ENCODE measurements around the gene PLLP.

PLLP gene

GRCh38 chr16:57260294-57260929 lies 24.1 kb downstream of the PLLP start:
- peaks cover 45% of the 10 kb centered on the region for H3K36me3 ChIP-seq (ENCODE audit: low read depth)
- H3K27ac ChIP-seq (ENCODE audit: poor library complexity, severe bottlenecking): peak overlapping the region; percentile 83
- DNase-seq (ENCODE audit: low spot score): peak; percentile 68
- peaks cover 43% of the 10 kb centered on the region for H3K4me1 ChIP-seq (ENCODE audit: insufficient read depth, poor library complexity, severe bottlenecking)
- ATAC-seq (ENCODE audit: low read depth): peak; percentile 64
- TF ChIP-seq CTCF (IDR thresholded peaks at IDR 0.05; ENCODE audit: poor library complexity, severe bottlenecking): no peak
- H3K9me3 ChIP-seq (ENCODE audit: severe bottlenecking): no peaks in the 10 kb centered on the region
- no peak overlapping the region for H3K4me3 ChIP-seq (ENCODE audit: severe bottlenecking)
- no peaks in the 10 kb centered on the region for H3K27me3 ChIP-seq (ENCODE audit: insufficient read depth, poor library complexity, severe bottlenecking)

DNA sequence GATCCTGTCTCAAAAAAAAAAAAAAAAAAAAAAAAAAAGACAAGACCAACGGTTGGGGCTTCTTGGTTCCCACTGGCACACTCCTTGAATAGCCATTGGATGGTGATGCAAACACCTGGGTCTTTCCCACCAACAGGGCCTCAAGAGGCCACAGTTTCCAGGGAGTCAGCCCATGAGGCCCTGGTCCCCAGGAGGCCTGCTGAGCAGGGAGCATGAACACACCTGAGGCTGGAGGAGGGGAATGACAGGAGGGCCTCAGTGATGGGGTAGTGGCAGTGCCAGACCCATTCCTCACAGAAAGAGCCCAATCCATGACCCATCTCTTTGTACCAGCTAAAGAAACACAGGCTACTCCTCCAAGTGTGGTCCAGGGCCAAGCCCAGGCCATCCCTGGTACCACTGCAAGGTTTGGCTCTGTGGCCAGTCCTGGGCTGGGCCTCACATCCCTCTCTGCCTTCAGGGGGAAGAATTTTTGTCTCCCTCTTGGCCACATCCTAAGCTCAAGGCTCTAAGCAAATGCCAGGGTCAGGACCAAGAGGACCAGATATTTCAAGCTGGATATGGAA lies 25.5 kb downstream of the PLLP start:
- ATAC-seq (ENCODE audit: low read depth): no peak
- H3K27ac ChIP-seq (ENCODE audit: poor library complexity, severe bottlenecking): peak overlapping the region; percentile 83
- no peak overlapping the region for H3K4me3 ChIP-seq (ENCODE audit: severe bottlenecking)
- H3K9me3 ChIP-seq (ENCODE audit: severe bottlenecking): no peaks in the 10 kb centered on the region
- H3K4me1 ChIP-seq (ENCODE audit: insufficient read depth, poor library complexity, severe bottlenecking): peaks cover 35% of the 10 kb centered on the region
- no peaks in the 10 kb centered on the region for H3K27me3 ChIP-seq (ENCODE audit: insufficient read depth, poor library complexity, severe bottlenecking)
- no peak for TF ChIP-seq CTCF (IDR thresholded peaks at IDR 0.05; ENCODE audit: poor library complexity, severe bottlenecking)
- DNase-seq (ENCODE audit: low spot score): peak; percentile 49
- peaks cover 54% of the 10 kb centered on the region for H3K36me3 ChIP-seq (ENCODE audit: low read depth)

DNA sequence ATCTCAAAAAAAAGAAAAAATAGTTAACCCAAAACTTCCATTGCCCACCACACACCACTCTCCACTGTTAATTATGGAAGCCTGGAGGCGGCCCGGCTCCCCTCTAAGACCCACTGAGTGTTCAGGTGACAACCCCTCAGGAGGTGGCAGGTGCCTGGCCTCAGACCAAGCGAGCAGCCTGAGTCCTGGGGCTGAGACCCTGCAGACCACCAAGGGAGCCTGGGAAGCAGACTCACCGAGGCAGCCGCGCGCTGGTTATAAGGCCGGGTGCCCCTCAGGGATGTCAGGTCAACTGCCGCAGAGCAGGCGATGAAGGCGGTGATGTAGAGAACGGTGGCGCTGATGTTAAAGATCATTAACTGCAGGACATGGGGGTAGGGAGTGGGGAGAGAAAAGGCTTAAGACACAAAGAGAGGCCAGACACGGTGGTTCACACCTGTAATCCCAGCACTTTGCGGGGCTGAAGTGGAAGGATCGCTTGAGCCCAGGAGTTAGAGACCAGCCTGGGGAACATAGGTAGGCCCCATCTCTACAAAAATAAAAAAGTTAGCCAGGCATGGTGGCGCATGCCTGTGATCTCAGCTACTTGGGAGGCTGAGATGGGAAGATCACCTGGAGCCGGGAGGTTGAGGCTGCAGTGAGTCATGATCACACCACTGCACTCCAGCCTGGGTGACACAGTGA lies 26.1 kb downstream of the PLLP start:
- H3K4me1 ChIP-seq (ENCODE audit: insufficient read depth, poor library complexity, severe bottlenecking): peaks cover 35% of the 10 kb centered on the region
- DNase-seq (ENCODE audit: low spot score) (peak; percentile 45), ATAC-seq (ENCODE audit: low read depth) (no peak)
- no peaks in the 10 kb centered on the region for H3K9me3 ChIP-seq (ENCODE audit: severe bottlenecking)
- no peak overlapping the region for H3K27ac ChIP-seq (ENCODE audit: poor library complexity, severe bottlenecking)
- H3K4me3 ChIP-seq (ENCODE audit: severe bottlenecking): no peak overlapping the region
- no peak for TF ChIP-seq CTCF (IDR thresholded peaks at IDR 0.05; ENCODE audit: poor library complexity, severe bottlenecking)
- no peaks in the 10 kb centered on the region for H3K27me3 ChIP-seq (ENCODE audit: insufficient read depth, poor library complexity, severe bottlenecking)
- peaks cover 60% of the 10 kb centered on the region for H3K36me3 ChIP-seq (ENCODE audit: low read depth)

DNA sequence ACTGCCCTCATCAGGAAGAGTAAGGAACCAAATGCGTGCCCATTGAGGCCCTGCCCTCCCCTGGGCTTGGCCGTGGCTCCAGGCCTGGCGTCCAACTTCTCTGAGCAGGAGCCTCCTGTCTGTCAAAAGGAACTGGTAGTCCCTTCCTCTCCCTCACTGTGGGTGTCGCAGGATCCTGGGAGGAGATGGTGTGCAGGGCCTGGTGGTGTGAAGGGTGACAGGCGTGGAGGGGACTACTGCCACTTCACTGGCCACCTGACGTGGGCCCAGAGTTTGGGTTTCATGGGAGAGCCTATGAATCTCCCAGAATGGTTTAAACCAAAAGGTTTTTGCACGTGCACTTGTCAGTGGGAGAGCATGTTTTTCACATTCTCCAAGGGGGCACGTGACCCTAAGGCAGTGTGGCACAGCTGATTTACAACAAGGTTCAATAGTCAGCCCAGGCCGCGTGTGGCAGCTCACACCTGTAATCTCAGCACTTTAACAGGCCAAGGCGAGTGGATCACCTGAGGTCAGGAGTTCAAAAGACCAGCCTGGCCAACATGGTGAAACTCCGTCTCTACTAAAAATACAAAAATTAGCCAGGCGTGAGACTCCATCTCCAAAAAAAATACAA lies 26.9 kb downstream of the PLLP start:
- ATAC-seq (ENCODE audit: low read depth) (no peak), DNase-seq (ENCODE audit: low spot score) (peak; percentile 25)
- Histone ChIP-seq H3K36me3 (ENCODE audit: low read depth) (peaks cover 68% of the 10 kb centered on the region), H3K4me1 (ENCODE audit: insufficient read depth, poor library complexity, severe bottlenecking) (peaks cover 27% of the 10 kb centered on the region), H3K27me3 (ENCODE audit: insufficient read depth, poor library complexity, severe bottlenecking) (no peaks in the 10 kb centered on the region), H3K9me3 (ENCODE audit: severe bottlenecking) (no peaks in the 10 kb centered on the region), H3K27ac (ENCODE audit: poor library complexity, severe bottlenecking) (no peak overlapping the region), H3K4me3 (ENCODE audit: severe bottlenecking) (no peak overlapping the region)
- TF ChIP-seq CTCF (IDR thresholded peaks at IDR 0.05; ENCODE audit: poor library complexity, severe bottlenecking): no peak

Data from RWPE2 (cell line).